Transverse colon (tissue), 1 donor: ENCODE data around the gene HPD.

Source experiments
- EP300 ChIP-seq: sonication (generic); formaldehyde crosslinking; IDR thresholded peaks from one replicate; pipeline ENCODE4 v1.6.1; 2017; ENCODE audit warnings: antibody characterized with exemption, low read depth
- POLR2A ChIP-seq: fragments of 450-650 bp; IDR thresholded peaks from one replicate; pipeline ENCODE4 v1.6.1; 2016; ENCODE audit warnings: antibody characterized with exemption, mild to moderate bottlenecking, moderate library complexity

DNA sequence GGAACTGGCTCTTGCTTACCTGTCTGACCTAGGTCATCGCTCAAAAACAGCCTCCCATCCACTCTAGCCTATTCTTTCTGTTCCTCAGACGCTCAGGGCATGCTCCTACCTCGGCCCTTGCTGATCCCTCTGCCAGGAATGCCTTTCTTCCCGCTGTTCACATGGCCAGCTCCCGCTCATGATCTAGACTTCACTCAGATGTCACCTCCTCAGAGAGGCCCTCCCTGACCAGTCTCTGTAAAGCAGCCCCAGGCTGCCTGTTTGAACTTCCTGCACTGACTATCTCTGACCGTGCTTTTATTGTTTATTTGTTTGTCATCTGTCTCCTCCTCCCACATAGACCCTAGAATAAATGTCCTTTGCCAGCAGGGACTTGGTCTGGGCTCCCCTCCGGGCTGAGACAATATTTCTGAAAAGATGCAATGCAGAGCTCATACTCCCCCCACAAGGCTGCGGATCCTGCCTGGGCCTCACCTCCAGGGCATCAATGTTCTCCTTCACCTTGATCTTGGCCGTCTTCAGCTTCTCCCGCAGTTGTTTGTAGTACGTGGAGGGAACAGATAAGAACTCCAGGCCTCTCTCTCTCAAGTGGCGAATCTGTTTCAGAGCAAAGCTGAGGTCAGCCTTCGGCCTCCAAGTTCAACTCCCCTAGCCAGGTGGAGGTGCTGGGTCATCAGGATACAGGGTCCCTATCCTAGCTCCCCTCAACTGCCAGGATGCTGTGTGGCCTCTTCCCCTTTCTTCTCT, 15.2 kb downstream of the HPD start:
- TF ChIP-seq POLR2A: no peak
- TF ChIP-seq EP300: no peak
